ENCODE data around the gene PROC. TPM values are rescaled to one million over a fixed set of nuclear protein-coding genes. Genes with fewer than 3 reads are reported as not detected.

The PROC gene
- total and polyA plus RNA-seq, 9 of the 15 experiments (the other 6 are each of a cell fraction or from before 2014, with no cell fraction given): not detected

DNA sequence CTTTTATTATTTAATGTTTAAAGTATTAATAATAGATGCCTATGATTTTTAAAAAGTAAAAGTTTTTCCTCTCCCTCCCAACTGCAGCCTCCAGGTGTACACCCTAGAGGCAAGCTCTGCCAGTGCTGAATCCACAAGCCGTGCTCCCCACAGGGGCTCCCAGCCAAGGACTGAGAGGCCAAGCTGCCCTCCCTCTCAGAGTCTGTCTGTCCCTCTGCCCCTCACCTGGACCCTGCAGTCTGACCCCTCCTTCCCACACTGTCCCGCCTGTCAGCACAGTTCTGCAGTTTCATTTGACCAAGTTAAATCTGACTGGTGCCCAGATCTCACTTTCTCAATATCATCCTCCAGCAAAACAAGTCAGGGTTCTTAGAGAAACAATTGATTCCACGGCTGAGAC is 14.8 kb upstream of the PROC start (continued):
- TF ChIP-seq BCLAF1 (IDR thresholded peaks at IDR 0.05; ENCODE audit: borderline replicate concordance in 1 of 2, control insufficient read depth in 1 of 2, low read depth in 2 of 2, low read length in 1 of 2): no peak
- TF ChIP-seq ARID2 (IDR thresholded peaks at IDR 0.05): no peak
- TF ChIP-seq, protein P1, sequence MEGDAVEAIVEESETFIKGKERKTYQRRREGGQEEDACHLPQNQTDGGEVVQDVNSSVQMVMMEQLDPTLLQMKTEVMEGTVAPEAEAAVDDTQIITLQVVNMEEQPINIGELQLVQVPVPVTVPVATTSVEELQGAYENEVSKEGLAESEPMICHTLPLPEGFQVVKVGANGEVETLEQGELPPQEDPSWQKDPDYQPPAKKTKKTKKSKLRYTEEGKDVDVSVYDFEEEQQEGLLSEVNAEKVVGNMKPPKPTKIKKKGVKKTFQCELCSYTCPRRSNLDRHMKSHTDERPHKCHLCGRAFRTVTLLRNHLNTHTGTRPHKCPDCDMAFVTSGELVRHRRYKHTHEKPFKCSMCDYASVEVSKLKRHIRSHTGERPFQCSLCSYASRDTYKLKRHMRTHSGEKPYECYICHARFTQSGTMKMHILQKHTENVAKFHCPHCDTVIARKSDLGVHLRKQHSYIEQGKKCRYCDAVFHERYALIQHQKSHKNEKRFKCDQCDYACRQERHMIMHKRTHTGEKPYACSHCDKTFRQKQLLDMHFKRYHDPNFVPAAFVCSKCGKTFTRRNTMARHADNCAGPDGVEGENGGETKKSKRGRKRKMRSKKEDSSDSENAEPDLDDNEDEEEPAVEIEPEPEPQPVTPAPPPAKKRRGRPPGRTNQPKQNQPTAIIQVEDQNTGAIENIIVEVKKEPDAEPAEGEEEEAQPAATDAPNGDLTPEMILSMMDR (IDR thresholded peaks at IDR 0.05 in 2 of 3, conservative IDR thresholded peaks at IDR 0.05 in 1 of 3; ENCODE audit: insufficient read depth in 2 of 3, low read depth in 1 of 3, low read length in 3 of 3): no peak
